ENCODE measurements around the gene STX4.

The STX4 gene

GRCh38 chr16:31085411-31085810, 52.1 kb downstream of the STX4 start:
- no peak for DNase-seq

GRCh38 chr16:31085873-31086628, 52.7 kb downstream of the STX4 start:
- no peak for DNase-seq

GRCh38 chr16:31086629-31086906, 53.2 kb downstream of the STX4 start:
- no peak for DNase-seq

- no peak for DNase-seq
Measured at GRCh38 chr16:31087481-31087880, 54.1 kb downstream of the STX4 start.

GRCh38 chr16:31087971-31088370, 54.6 kb downstream of the STX4 start:
- DNase-seq = no peak

GRCh38 chr16:31088459-31089183, 55.3 kb downstream of the STX4 start, which contains the start of gene PRSS53:
Gene PRSS53, minus strand, starts transcription at chr16:31088943. Its CDS starts 134 bp downstream, at chr16:31088809.
- DNase-seq = no peak

GRCh38 chr16:31089199-31089598, 55.8 kb downstream of the STX4 start:
- no peak for DNase-seq

Measured in CD4-positive, alpha-beta T cell treated with Interleukin-17A for 4 hours (primary cell).